SU-DHL-6 (cell line): ENCODE measurements around the gene STX19.

Source experiments
- H2AFZ ChIP-seq: fragments of 200-600 bp; sonication (generic); 2 replicates; pipeline ENCODE4 v1.6.1; 2014; ENCODE audit warnings: low read depth, mild to moderate bottlenecking, moderate library complexity, mixed read lengths, antibody characterized with exemption, low read length; ENCODE audit not compliant: severe bottlenecking
- H3F3A ChIP-seq: fragments of 200-600 bp; shearing (Covaris generic); 2 replicates; pipeline ENCODE4 v1.6.0; 2016; ENCODE audit warnings: antibody characterized with exemption, mild to moderate bottlenecking; ENCODE audit not compliant: insufficient read depth
- H3K27ac ChIP-seq: fragments of 200-600 bp; sonication (generic); 2 replicates; pipeline ENCODE4 v1.5.1; 2016; ENCODE audit warnings: low read depth, mild to moderate bottlenecking, low read length, moderate library complexity, mixed read lengths
- H3K27me3 ChIP-seq: fragments of 200-600 bp; sonication (generic), shearing (Covaris generic); 2 replicates; pipeline ENCODE4 v1.6.0; 2014; ENCODE audit warnings: mild to moderate bottlenecking, low read length
- H3K36me3 ChIP-seq: fragments of 200-600 bp; sonication (generic); 2 replicates; pipeline ENCODE4 v1.6.1; 2014; ENCODE audit warnings: mild to moderate bottlenecking, low read length, mixed read lengths
- H3K4me2 ChIP-seq: fragments of 300-600, 200-600 bp; shearing (Covaris generic), sonication (generic); 2 replicates; pipeline ENCODE4 v1.6.0; 2014; ENCODE audit warnings: low read length, low read depth, mild to moderate bottlenecking; ENCODE audit not compliant: poor library complexity, severe bottlenecking
- H3K4me3 ChIP-seq: fragments of 200-600 bp; sonication (generic); 2 replicates; pipeline ENCODE4 v1.5.1; 2014; ENCODE audit warnings: antibody characterized with exemption, low read length, mild to moderate bottlenecking, mixed read lengths; ENCODE audit not compliant: insufficient read depth, poor library complexity, severe bottlenecking
- H3K79me2 ChIP-seq: fragments of 200-600 bp; sonication (generic); 2 replicates; pipeline ENCODE4 v1.6.1; 2014; ENCODE audit warnings: mild to moderate bottlenecking, low read length, moderate library complexity; ENCODE audit not compliant: insufficient read depth
- H3K9ac ChIP-seq: fragments of 200-600 bp; sonication (generic); 2 replicates; pipeline ENCODE4 v1.7.0; 2014; ENCODE audit warnings: mild to moderate bottlenecking, low read length
- H3K9me2 ChIP-seq: fragments of 200-600 bp; sonication (generic); replicated peaks from 2 replicates; pipeline ENCODE4 v1.6.1; 2014; ENCODE audit warnings: low read length; ENCODE audit not compliant: insufficient read depth
- H3K9me3 ChIP-seq: fragments of 200-600 bp; sonication (generic); 2 replicates; pipeline ENCODE4 v1.6.1; 2014; ENCODE audit warnings: low read length, mixed read lengths; ENCODE audit not compliant: insufficient read depth
- H4K20me1 ChIP-seq: fragments of 200-600 bp; sonication (generic); 2 replicates; pipeline ENCODE4 v1.6.1; 2014; ENCODE audit warnings: low read depth, mild to moderate bottlenecking, antibody characterized with exemption, low read length, moderate library complexity, mixed read lengths
- CTCF ChIP-seq: fragments of 200-600 bp; sonication (generic); IDR thresholded peaks from one replicate; pipeline ENCODE4 v1.5.1; 2017; ENCODE audit warnings: antibody characterized with exemption, mild to moderate bottlenecking, low read length, moderate library complexity; ENCODE audit not compliant: insufficient read depth, poor library complexity, severe bottlenecking
- EZH2phosphoT487 ChIP-seq: fragments of 200-600 bp; sonication (generic), shearing (Covaris generic); conservative IDR thresholded peaks from 2 replicates; pipeline ENCODE4 v1.6.1; 2018; ENCODE audit warnings: mild to moderate bottlenecking, antibody characterized with exemption, low read length, moderate library complexity, mixed read lengths

STX19 gene

GRCh38 chr3:94043285-94043684 is 14.9 kb upstream of the STX19 start:
- Histone ChIP-seq H3K4me3 (no peak overlapping the region), H3K9me2 (no peaks in the 10 kb centered on the region), H3K27ac (no peak overlapping the region), H3K9me3 (no peaks in the 10 kb centered on the region), H3F3A (peaks cover 5% of the 10 kb centered on the region; the same call in 1 of the 2 replicates), H3K27me3 (no peaks in the 10 kb centered on the region), H3K79me2 (no peaks in the 10 kb centered on the region), H3K4me2 (no peak overlapping the region), H3K36me3 (peaks cover 2% of the 10 kb centered on the region; the same call in 1 of the 2 replicates), H3K9ac (no peak overlapping the region), H4K20me1 (no peaks in the 10 kb centered on the region), H2AFZ (no peak overlapping the region)
- TF ChIP-seq EZH2phosphoT487 (no peak), CTCF (no peak)

- Histone ChIP-seq H3K36me3 (peaks cover 2% of the 10 kb centered on the region; the same call in 1 of the 2 replicates), H3F3A (no peaks in the 10 kb centered on the region), H3K9ac (no peak overlapping the region), H4K20me1 (no peaks in the 10 kb centered on the region), H3K4me3 (no peak overlapping the region), H3K9me2 (no peaks in the 10 kb centered on the region), H3K27ac (no peak overlapping the region), H3K79me2 (no peaks in the 10 kb centered on the region), H3K9me3 (no peaks in the 10 kb centered on the region), H3K27me3 (no peaks in the 10 kb centered on the region), H3K4me2 (no peak overlapping the region), H2AFZ (no peak overlapping the region)
- TF ChIP-seq CTCF (peak; percentile 30), EZH2phosphoT487 (no peak)
These were observed 8.6 kb upstream of the STX19 start for GRCh38 chr3:94036909-94037507.

- H3K27ac ChIP-seq, result no peak overlapping the region
- TF ChIP-seq EZH2phosphoT487 (no peak), CTCF (no peak)
- no peaks in the 10 kb centered on the region; the same call in 1 of the 2 replicates for H3F3A ChIP-seq
- no peak overlapping the region for H2AFZ ChIP-seq
- H3K27me3 ChIP-seq, result no peaks in the 10 kb centered on the region
- no peak overlapping the region for H3K4me2 ChIP-seq
- no peak overlapping the region for H3K9ac ChIP-seq
- H3K79me2 ChIP-seq, result no peaks in the 10 kb centered on the region
- no peaks in the 10 kb centered on the region for H3K9me3 ChIP-seq
- no peaks in the 10 kb centered on the region for H3K36me3 ChIP-seq
- no peak overlapping the region for H3K4me3 ChIP-seq
- no peaks in the 10 kb centered on the region for H4K20me1 ChIP-seq
- no peaks in the 10 kb centered on the region for H3K9me2 ChIP-seq
These were observed 1.8 kb downstream of the STX19 start for GRCh38 chr3:94026623-94027022.
